ENCODE results near the gene DAAM1. TPM values are rescaled to one million over a fixed set of nuclear protein-coding genes. Genes with fewer than 3 reads are reported as not detected.

DAAM1 gene
- polyA plus RNA-seq, 1 donor from 2014 or later = 161 TPM

GRCh38 chr14:59377491-59377890, 189.0 kb downstream of the DAAM1 start:
- no peak overlapping the region for H3K4me3 ChIP-seq (ENCODE audit: low read length)
- H3K4me2 ChIP-seq (ENCODE audit: low read length) = no peak overlapping the region
- no peaks in the 10 kb centered on the region for H3K79me2 ChIP-seq (replicated peaks; ENCODE audit: insufficient read depth, low read length)

GRCh38 chr14:59377991-59378601, 189.6 kb downstream of the DAAM1 start:
- Histone ChIP-seq H3F3A (ENCODE audit: insufficient read depth, low read length, poor library complexity, severe bottlenecking) (no peaks in the 10 kb centered on the region), H3K79me2 (replicated peaks; ENCODE audit: insufficient read depth, low read length) (no peaks in the 10 kb centered on the region), H4K20me1 (ENCODE audit: insufficient read depth) (no peaks in the 10 kb centered on the region), H3K9me3 (ENCODE audit: low read length) (no peaks in the 10 kb centered on the region), H3K27ac (ENCODE audit: low read length) (no peak overlapping the region), H2AFZ (ENCODE audit: low read depth, low read length) (no peak overlapping the region), H3K9ac (ENCODE audit: low read length) (no peak overlapping the region), H3K4me3 (ENCODE audit: low read length) (no peak overlapping the region), H3K4me2 (ENCODE audit: low read length) (no peak overlapping the region), H3K9me2 (ENCODE audit: insufficient read depth, low read length) (no peaks in the 10 kb centered on the region), H3K27me3 (ENCODE audit: insufficient read depth, low read depth, low read length) (no peaks in the 10 kb centered on the region), H3K36me3 (ENCODE audit: insufficient read depth, low read length) (no peaks in the 10 kb centered on the region)
- TF ChIP-seq SMC3 (conservative IDR thresholded peaks at IDR 0.05; ENCODE audit: poor library complexity) (no peak), MXI1 (conservative IDR thresholded peaks at IDR 0.05; ENCODE audit: poor library complexity, severe bottlenecking) (no peak), EZH2 (IDR thresholded peaks at IDR 0.05; ENCODE audit: borderline replicate concordance, insufficient read depth, low read length, poor library complexity, severe bottlenecking) (no peak), CTCF (IDR thresholded peaks at IDR 0.05; ENCODE audit: poor library complexity, severe bottlenecking) (no peak), TAF1 (IDR thresholded peaks at IDR 0.05; ENCODE audit: low read depth) (no peak), POLR2AphosphoS5 (IDR thresholded peaks at IDR 0.05) (no peak), RAD21 (conservative IDR thresholded peaks at IDR 0.05) (no peak), REST (IDR thresholded peaks at IDR 0.05; ENCODE audit: borderline replicate concordance) (no peak), EP300 (conservative IDR thresholded peaks at IDR 0.05; ENCODE audit: poor library complexity, severe bottlenecking) (no peak)

More at GRCh38 chr14:59377491-59377890, 189.0 kb downstream of the DAAM1 start:
- Histone ChIP-seq H3K9me2 (ENCODE audit: insufficient read depth, low read length) (no peaks in the 10 kb centered on the region), H3K27ac (ENCODE audit: low read length) (no peak overlapping the region), H2AFZ (ENCODE audit: low read depth, low read length) (no peak overlapping the region), H3K36me3 (ENCODE audit: insufficient read depth, low read length) (no peaks in the 10 kb centered on the region), H3F3A (ENCODE audit: insufficient read depth, low read length, poor library complexity, severe bottlenecking) (no peaks in the 10 kb centered on the region), H4K20me1 (ENCODE audit: insufficient read depth) (no peaks in the 10 kb centered on the region), H3K9me3 (ENCODE audit: low read length) (no peaks in the 10 kb centered on the region), H3K27me3 (ENCODE audit: insufficient read depth, low read depth, low read length) (no peaks in the 10 kb centered on the region), H3K9ac (ENCODE audit: low read length) (no peak overlapping the region)
- no peak for TF ChIP-seq EP300 (conservative IDR thresholded peaks at IDR 0.05; ENCODE audit: poor library complexity, severe bottlenecking)

All from neural cell (in vitro differentiated cells).